Body of pancreas (tissue), 4 donors: Measurements from ENCODE around the gene MACF1. TPM values are rescaled to one million over a fixed set of nuclear protein-coding genes. Genes with fewer than 3 reads are reported as not detected.

Experiments used
- ATAC-seq: fragments of 150-250 bp; one replicate; pipeline ENCODE4 v1.9.1; 2016
- DNase-seq, 4 donors: peaks; one replicate each; pipeline ENCODE4 v3.0.0-alpha.2; 2019
- H3K27ac ChIP-seq, 4 donors: fragments of 200-600 bp; sonication (generic); 1 replicate in 3 of 4; 2 replicates in 1 of 4; pipeline versions ENCODE4 v1.5.1 to v1.6.1; 2016 to 2019; ENCODE audit warnings: mild to moderate bottlenecking in 1 of 4, mixed read lengths in 1 of 4, moderate library complexity in 1 of 4
- H3K27me3 ChIP-seq, 2 donors: fragments of 200-600 bp; sonication (generic); one replicate each; pipeline ENCODE4 v1.6.0; 2016; ENCODE audit warnings: mild to moderate bottlenecking in 1 of 2
- H3K36me3 ChIP-seq, 2 donors: fragments of 200-600 bp; sonication (generic); replicated peaks in 1 of 2; 2 replicates each; pipeline ENCODE4 v1.5.1; 2016; ENCODE audit warnings: low read depth in 2 of 2; ENCODE audit not compliant: insufficient read depth in 1 of 2
- H3K4me1 ChIP-seq: fragments of 200-600 bp; sonication (generic); one replicate; pipeline ENCODE4 v1.6.0; 2016
- H3K4me3 ChIP-seq, 2 donors: fragments of 200-600 bp; sonication (generic); 1 replicate in 1 of 2; 2 replicates in 1 of 2; pipeline ENCODE4 v1.5.1; 2016 to 2019
- H3K9me3 ChIP-seq, 3 donors: fragments of 200-600 bp; sonication (generic); 1 replicate in 2 of 3; 2 replicates in 1 of 3; pipeline ENCODE4 v1.5.1; 2016
- CTCF ChIP-seq, 7 experiments: fragments of 450-650 bp in 4 of 7; fragments of 200-600 bp in 3 of 7; sonication (generic) in 3 of 7; IDR thresholded peaks; one replicate each; pipeline ENCODE4 v1.5.1; 2016 to 2019; ENCODE audit warnings: antibody characterized with exemption in 7 of 7
- POLR2A ChIP-seq, 3 donors: fragments of 450-650 bp; IDR thresholded peaks; one replicate each; pipeline ENCODE4 v1.6.1; 2016; ENCODE audit warnings: antibody characterized with exemption in 3 of 3, mild to moderate bottlenecking in 2 of 3
- WGBS, 2 donors: methylation state at CpG; one replicate each; pipeline ENCODE4 v1.1.5; 2017; 5-methylcytosine and 5-hydroxymethylcytosine counted together
- intact Hi-C: fragments of 100-400 bp; cut with DNase I; formaldehyde crosslinking; loops from one replicate; pipeline ENCODE4 v1.15.1; 2023
- total RNA-seq, 2 donors: library from RNA; depleted of rRNA; stranded (reverse); fragments of >200 nt; gene quantifications; one replicate each; pipeline ENCODE4 v1.1.0, GENCODE V29; 2016

Gene MACF1
- total RNA-seq, 2 donors from 2014 or later: 144 to 190 TPM

- H3K36me3 ChIP-seq: peaks cover 0 to 30% of the 10 kb centered on the region in 2 donors
- intact Hi-C loops: no loop called here
- H3K27ac ChIP-seq: no peak overlapping the region
- H3K4me1 ChIP-seq: no peaks in the 10 kb centered on the region
- DNase-seq (no peak), ATAC-seq (no peak)
- WGBS, 2 donors: 91 to 94% methylated on average over 14 of the region's 14 CpGs
- H3K9me3 ChIP-seq: no peaks in the 10 kb centered on the region
- no peak for TF ChIP-seq POLR2A (IDR thresholded peaks at IDR 0.05)
- TF ChIP-seq CTCF (IDR thresholded peaks at IDR 0.05): no peak
- H3K4me3 ChIP-seq: no peak overlapping the region
- H3K27me3 ChIP-seq: no peaks in the 10 kb centered on the region
These were observed 280.7 kb downstream of the MACF1 start for GRCh38 chr1:39485046-39485803.

GRCh38 chr1:39488012-39488545 lies 283.6 kb downstream of the MACF1 start:
- 93 to 95% methylated on average over 3 to 5 of the region's 5 CpGs for WGBS, 2 donors

GRCh38 chr1:39488793-39489566 lies 284.5 kb downstream of the MACF1 start:
- intact Hi-C loops: no loop called here

More at GRCh38 chr1:39488012-39488545, 283.6 kb downstream of the MACF1 start:
- Histone ChIP-seq H3K36me3 (peaks cover 0 to 15% of the 10 kb centered on the region in 2 donors), H3K27ac (no peak overlapping the region), H3K27me3 (no peaks in the 10 kb centered on the region), H3K4me1 (peaks cover 14% of the 10 kb centered on the region), H3K4me3 (no peak overlapping the region), H3K9me3 (no peaks in the 10 kb centered on the region)
- DNase-seq (no peak), ATAC-seq (no peak)
- intact Hi-C loops: no loop called here
- TF ChIP-seq POLR2A (IDR thresholded peaks at IDR 0.05): no peak

GRCh38 chr1:39489567-39490239 lies 285.2 kb downstream of the MACF1 start:
- DNase-seq: no peak
- WGBS, 2 donors: 79 to 84% methylated on average over 13 of the region's 13 CpGs

More at GRCh38 chr1:39488793-39489566, 284.5 kb downstream of the MACF1 start:
- TF ChIP-seq POLR2A (IDR thresholded peaks at IDR 0.05) (no peak), CTCF (IDR thresholded peaks at IDR 0.05) (no peak)
- Histone ChIP-seq H3K4me3 (no peak overlapping the region), H3K4me1 (peaks cover 14% of the 10 kb centered on the region), H3K9me3 (no peaks in the 10 kb centered on the region), H3K36me3 (peaks cover 0 to 13% of the 10 kb centered on the region in 2 donors), H3K27ac (no peak overlapping the region), H3K27me3 (no peaks in the 10 kb centered on the region)
- ATAC-seq (no peak), DNase-seq (no peak)
- 72 to 73% methylated on average over 5 to 7 of the region's 7 CpGs for WGBS, 2 donors

More at GRCh38 chr1:39489567-39490239, 285.2 kb downstream of the MACF1 start:
- H3K27me3 ChIP-seq: no peaks in the 10 kb centered on the region
- peaks cover 14% of the 10 kb centered on the region for H3K4me1 ChIP-seq
- no peak overlapping the region for H3K4me3 ChIP-seq
- H3K27ac ChIP-seq: no peak overlapping the region
- TF ChIP-seq POLR2A (IDR thresholded peaks at IDR 0.05): no peak
- TF ChIP-seq CTCF (IDR thresholded peaks at IDR 0.05): no peak
- no peak for ATAC-seq
- no peaks in the 10 kb centered on the region for H3K9me3 ChIP-seq
- intact Hi-C loops: no loop called here
- peaks cover 0 to 12% of the 10 kb centered on the region in 2 donors for H3K36me3 ChIP-seq
